Body of pancreas (tissue), 4 donors: ENCODE data around the gene NR2F1-AS1.

Experiments used
- CTCF ChIP-seq, 7 experiments: fragments of 450-650 bp in 4 of 7; fragments of 200-600 bp in 3 of 7; sonication (generic) in 3 of 7; IDR thresholded peaks; one replicate each; pipeline ENCODE4 v1.5.1; 2016 to 2019; ENCODE audit warnings: antibody characterized with exemption in 7 of 7
- POLR2A ChIP-seq, 3 donors: fragments of 450-650 bp; IDR thresholded peaks; one replicate each; pipeline ENCODE4 v1.6.1; 2016; ENCODE audit warnings: antibody characterized with exemption in 3 of 3, mild to moderate bottlenecking in 2 of 3

- TF ChIP-seq POLR2A (IDR thresholded peaks at IDR 0.05) (no peak), CTCF (IDR thresholded peaks at IDR 0.05) (no peak)
Observed at GRCh38 chr5:93600409-93601070, 19.5 kb upstream of the NR2F1-AS1 start.
